Embryonic facial prominence (tissue), 1 donor: Measurements from ENCODE around the gene CHCHD4.
"Not testable (repeated sequence)": the region's sequence is repeated elsewhere in the genome, so short reads cannot be mapped to it uniquely, and the experiment has no call there.

Experiments used
- DNase-seq: peaks from one replicate; pipeline ENCODE4 v3.0.0-alpha.2; 2016; ENCODE audit errors: extremely low spot score

Gene CHCHD4

DNA sequence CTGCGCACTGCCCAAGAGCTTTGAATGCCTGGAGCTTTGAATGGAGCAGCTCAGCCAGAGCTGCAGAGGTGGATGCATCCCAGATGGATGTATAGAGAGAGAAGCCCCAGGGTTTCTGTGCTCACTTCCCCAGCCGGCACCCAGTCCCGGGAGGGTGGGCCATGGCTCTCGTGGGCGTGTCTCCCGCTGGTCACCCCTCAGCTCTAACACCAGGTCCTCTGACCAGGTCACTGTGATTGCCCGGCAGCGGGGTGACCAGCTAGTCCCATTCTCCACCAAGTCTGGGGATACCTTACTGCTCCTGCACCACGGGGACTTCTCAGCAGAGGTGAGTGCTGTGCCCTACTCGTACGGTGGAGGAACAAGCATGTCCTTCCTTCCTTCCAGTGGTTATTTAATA is 10.9 kb upstream of the CHCHD4 start:
- DNase-seq = no peak

DNA sequence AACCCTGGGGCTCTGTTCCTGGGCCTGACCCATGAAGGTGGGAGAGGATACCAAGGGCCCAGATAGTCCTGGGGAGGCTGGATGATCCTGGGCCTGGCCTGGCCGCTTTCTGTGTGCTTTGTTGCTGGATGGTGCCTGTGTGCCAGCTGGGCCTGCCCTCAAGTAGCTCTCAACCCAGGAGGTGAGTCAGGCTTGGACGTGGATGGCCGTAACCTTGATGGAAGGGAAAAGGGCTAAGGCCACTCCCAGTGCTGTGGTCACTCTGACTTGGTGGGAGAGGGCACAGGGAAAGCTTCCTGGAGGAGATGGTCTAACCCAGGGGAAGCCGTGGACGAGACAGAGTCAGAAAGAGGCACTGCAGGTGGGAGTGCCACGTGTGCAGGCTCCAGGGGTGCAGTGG is 9.6 kb upstream of the CHCHD4 start:
- no peak for DNase-seq

DNA sequence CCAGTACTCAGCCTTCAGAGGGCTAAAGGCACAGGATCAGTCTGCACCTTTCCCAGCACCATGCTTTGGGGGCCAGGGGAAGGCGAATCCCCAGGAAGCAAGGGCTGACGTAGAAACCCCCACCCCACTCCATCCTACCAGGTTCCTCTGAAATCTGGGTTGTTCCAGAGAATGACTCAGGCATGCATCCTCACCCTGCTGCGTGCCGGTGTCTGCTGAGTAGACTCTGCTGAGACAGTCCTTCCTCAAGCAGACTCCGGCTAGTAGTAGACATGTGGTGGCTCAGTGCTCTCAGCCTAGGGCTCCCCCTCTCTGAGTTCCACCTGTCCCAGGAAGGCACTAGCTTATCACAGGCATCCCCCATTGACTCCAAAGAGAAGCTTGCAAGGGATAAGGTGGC is 9.2 kb upstream of the CHCHD4 start:
- DNase-seq = no peak

DNA sequence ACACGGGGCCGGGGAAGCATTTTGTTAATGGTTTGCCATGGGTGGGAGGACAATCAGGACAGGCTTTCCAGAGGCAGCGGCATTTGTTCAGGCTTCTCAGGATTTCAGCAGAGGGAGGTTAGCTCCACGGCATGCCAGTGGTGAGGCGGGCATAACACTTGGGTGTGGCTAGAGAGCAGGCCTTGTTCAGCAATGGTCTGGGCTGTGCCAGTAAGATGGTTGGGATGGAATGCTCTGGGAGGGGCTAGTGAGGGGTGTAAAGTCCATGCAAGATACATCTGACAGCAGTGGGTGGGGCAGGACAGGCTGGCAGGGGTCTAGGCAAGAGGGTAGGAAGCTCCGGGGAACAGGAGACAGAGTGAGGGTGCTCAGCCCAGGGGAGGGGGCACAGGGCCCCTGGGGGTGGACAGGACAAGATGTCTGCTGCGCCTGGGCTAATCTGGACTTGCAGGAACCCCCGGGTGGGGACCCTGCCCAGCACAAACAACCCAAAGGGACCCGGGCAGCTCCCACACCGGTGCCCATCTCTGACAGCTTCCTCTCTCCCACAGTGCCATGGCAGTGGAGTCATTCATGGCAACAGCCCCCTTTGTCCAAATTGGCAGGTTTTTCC is 8.6 kb upstream of the CHCHD4 start:
- no peak for DNase-seq

DNA sequence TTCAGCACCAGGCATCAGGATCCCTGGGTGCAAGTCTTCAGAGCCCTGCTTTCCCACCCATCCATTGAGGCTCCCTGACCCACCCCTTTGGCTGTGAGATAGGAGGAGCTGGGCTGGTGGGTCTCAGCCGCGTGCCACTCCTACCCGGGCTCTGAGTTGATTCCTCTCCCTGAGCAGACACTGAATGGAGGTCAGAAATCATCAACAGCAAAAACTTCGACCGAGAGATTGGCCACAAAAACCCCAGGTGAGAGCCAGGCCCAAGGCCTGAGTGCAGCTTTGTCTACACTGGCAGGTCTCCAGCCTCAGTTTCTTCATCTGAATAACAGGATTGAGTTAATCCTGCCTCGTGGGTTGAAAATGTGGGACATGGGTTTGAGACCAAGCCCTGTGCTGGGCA is 8.0 kb upstream of the CHCHD4 start:
- DNase-seq = no peak

DNA sequence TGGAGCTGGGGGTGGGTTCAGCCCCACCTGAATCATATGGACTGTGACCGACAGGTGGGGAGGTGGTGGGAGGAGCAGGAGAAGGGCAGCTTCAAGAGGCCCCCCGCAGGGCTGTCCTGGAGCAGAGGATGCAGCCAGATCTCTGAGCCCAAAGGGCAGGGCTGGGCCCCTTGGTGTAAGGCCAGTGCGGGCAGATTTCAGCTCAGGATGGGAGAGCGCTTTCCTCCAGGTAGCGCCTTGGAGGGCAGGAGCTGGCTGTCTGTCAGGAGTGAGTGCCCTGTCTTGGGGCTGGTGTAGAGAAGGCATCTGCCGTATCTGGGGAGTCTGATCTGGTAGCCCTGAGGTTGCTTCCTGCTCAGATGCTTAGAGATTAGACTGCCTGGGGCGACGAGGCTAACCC is 7.5 kb upstream of the CHCHD4 start:
- DNase-seq = no peak

DNA sequence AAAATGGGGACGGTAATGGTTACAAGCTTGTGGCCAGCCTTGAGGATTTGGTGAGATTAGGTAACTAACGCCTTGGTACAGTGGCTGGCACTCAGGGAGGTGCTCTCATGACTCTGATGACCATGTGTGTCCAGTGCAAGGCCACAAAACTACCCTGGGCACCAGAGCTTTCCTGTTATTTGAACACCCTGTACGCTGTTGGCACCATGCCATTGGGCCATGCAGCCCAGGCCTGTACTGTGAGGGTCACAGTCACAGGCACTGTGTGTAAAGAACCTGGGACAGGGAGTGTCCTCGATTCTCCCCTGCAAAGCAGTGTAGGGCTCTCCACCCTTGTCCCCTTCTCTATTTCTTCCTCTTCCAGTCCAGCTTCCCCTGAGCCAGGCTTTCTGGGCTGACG is 6.5 kb upstream of the CHCHD4 start:
- no peak for DNase-seq

DNA sequence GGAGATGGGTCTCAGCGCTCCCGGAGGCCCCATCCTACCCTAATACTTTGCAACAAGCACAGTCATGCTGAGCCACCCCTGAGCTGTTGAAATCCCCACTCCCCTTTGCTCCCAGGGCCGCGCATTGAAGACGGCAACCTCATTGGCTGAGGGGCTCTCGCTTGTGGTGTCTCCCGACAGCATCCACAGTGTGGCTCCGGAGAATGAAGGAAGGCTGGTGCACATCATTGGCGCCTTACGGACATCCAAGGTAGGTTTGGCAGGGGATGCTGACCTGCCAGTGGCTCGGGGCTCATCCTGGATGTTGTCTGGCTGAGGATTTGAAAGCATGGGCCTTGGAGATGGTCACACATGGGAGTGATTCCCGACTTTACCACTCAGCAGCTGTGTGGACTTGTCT is 6.0 kb upstream of the CHCHD4 start:
- DNase-seq = no peak

DNA sequence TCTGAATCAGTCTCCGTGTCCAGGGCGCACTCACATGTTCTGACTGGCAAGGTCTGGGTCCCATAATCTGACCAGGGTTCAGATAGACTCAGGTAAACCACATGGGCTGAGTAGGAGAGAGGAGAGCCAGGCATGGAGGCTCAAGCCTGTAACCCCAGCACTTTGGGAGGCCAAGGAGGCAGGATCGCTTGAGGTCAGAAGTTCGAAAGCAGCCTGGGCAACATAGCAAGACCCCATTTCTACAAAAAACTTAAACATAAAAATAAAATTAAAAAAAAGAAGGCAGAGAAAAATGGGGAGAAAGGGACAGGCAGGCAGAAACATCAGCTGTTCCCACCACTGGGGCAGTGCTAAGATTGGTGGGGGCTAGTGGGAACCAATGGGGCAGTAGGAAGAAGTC is 5.6 kb upstream of the CHCHD4 start:
- DNase-seq = no peak

DNA sequence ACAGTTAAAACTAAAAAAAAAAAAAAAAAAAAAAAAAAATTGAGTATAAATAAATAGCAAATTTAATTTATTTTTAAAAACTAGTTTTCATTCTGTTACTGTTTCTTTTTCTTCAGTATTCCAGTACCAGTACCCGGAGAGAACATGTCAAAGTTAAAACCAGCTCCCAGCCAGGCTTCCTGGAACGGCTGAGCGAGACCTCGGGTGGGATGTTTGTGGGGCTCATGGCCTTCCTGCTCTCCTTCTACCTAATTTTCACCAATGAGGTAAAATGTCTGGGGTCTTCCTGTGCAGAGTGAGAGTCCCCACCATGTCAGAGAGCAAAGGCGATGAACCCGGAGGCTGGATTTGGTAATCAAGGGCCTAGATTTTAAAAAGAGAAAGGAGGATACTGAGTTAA is 4.6 kb upstream of the CHCHD4 start:
- no peak for DNase-seq

DNA sequence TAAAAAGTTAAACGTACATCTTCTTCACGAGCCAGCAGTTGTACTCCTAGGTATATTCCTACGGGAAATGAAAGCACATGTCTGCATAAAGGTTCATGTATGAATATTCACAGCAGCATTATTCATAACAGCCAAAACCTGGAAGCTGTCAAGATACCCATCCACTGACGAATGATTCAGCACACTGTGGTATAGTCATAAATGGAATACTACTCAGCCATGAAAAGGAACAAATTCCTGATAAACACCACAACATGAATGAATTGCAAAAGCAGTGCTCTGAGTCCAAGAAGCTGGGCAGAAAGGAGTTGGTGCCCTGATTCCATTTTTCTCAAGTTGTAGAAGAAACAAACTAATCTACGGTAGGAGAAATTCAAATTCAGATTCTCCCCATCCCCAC is 4.1 kb upstream of the CHCHD4 start:
- no peak for DNase-seq

DNA sequence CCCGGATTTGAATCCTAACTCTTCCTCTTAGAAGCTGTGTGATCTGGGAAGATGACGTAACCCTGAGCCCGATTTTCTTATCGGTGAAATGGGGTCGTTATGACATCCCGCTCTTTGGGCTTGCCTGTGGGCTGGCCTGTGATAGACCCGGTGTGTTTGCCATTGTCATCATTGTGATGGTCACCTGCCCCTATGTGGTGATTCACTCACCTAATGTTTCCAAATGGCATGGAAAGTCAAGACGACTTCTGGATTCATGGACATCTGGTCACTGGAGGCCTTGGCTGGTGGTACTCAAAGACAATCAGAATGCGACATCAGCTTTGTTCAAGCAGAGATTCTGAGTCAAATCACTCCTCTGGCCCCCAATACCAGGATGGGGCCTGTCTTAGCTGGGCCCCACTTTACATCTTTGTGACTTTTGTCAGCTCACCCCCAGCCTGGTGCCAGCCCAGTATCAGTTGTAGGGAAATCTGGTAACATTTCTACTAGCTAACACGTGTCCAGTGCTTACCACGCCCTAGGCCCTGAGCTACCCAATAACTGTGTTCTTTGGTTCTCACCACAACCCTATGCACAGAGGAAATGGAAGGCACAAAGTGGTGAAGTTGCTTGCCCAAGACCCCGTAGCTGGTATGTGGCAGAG is 3.0 kb upstream of the CHCHD4 start:
- no peak for DNase-seq

DNA sequence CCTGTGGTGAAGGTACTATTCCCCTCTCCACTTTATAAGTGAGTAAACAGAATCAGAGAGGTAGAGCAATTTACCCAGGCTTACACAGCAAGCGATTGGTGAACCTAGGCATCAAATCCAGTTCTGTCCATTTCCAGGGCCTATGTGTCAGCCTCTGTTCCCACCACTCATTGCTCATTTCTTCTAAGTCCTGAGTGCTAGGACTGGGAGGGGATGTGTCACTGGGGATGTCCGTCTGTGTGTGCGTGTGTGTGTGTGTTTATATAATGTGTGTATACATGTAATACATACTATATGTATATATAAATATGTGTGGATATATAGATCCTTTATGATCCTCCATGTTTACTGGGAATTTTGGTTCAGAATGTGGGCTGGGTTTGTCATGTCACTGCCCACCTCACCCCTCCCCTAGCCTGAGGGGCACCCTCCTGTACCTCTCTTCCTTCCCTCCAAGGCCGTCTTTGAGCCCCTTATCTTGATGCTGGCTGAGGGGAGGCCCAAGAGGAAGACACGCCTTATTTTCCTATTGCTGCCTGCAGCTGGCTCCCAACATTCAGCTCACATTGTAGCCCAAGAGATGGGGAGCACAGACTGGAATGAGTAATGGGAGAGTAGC is 2.3 kb upstream of the CHCHD4 start:
- no peak for DNase-seq

DNA sequence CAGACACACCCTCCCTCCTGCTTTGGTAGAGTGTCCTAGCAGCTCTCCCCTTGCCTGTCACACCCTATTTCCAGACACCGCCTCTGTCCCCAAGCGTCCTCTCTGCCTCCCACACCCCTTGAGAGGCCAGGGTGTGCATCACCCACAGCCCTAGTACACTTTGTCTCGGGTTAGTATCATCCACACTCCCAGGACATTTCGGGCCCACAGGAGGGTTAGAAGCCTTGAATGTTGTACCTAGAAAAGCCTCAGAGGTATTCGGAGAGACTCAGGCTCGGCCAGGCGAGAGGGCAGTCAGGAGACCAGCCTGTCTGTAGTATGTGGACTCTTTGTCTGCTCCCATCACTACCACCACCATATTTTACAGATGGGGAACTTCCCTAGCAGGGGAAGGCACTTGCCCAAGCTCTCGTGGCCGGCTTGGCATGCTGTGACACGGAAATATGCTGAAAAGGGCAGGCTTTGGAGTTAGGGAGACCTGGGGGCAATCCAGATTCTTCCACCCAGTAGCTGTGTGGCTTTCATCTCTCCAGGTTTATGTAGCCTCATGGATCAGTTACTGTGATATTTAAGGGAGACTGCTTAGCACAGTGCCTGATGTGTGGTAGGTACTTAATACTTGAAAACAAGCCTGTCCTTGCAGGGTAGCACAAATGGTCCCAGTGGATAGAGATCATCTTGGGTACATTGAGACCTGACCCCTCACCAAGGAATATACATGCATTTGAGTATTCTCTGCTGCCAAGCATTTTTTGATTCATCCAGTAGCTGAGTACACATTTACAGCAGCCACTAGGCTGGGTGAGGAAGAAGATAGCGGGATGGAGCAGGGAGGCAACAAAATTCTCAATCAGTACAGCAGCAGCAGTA is 1.6 kb upstream of the CHCHD4 start:
- no peak for DNase-seq

DNA sequence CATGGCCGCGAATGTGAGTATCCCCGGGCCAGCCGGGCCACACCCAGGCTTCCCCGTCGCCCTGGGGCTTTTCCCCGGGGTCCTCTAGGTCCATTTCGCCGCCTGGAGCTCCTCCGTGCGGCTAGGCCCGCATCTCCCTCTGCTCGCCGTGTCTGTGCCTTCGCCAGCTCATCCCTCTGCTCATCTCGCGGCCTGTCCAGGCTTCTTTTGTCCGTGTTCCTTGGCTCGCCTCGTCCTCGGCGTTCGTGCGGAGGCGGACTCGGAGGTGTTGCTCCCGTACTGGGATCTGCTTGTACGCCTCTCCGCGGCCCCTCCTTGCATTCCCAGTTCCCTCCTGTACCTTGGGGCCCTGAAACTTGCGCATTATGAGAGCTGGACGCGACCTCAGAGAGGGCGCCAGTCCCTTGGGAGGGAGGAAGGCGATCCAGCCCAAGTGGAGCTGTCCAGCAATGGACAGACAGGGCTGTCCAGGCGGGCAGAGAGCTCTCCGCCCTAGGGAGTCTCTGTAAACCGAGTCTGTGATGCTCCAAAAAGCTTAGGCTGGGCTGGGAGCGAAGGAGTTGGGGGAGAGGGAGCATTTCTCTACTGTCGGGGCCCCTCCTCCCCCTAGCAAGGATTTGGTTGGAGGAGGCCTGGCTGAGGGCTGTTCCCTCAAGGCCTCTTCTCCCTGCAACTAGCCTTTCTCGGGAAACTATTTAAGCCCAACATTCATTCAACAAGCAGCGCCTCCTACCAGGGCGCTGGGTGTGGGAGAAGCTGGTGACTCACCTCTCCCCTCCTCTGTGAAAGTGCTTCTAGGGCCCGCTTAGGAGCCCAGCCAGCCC is 735 bp upstream of the CHCHD4 start:
- DNase-seq = no peak

DNA sequence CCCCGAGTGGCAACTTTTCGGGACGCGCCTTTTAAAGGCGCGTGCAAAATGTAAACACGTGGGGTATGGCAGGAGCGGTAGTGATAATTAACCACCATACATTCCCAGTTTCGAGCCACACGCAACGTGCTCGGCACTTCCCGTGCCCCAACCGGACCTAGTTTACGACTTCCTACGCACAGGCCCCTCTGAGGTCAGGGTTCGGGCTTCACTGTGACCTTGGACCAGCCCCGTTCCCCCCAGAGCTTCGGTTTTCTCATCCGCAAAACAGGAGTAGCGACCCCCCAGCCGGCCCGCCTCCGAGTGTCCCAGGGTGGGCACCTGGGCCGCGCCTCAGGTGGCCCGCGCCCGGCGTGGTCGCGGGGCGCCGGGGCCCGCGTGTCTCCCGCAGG is 451 bp downstream of the CHCHD4 start:
- no peak for DNase-seq

DNA sequence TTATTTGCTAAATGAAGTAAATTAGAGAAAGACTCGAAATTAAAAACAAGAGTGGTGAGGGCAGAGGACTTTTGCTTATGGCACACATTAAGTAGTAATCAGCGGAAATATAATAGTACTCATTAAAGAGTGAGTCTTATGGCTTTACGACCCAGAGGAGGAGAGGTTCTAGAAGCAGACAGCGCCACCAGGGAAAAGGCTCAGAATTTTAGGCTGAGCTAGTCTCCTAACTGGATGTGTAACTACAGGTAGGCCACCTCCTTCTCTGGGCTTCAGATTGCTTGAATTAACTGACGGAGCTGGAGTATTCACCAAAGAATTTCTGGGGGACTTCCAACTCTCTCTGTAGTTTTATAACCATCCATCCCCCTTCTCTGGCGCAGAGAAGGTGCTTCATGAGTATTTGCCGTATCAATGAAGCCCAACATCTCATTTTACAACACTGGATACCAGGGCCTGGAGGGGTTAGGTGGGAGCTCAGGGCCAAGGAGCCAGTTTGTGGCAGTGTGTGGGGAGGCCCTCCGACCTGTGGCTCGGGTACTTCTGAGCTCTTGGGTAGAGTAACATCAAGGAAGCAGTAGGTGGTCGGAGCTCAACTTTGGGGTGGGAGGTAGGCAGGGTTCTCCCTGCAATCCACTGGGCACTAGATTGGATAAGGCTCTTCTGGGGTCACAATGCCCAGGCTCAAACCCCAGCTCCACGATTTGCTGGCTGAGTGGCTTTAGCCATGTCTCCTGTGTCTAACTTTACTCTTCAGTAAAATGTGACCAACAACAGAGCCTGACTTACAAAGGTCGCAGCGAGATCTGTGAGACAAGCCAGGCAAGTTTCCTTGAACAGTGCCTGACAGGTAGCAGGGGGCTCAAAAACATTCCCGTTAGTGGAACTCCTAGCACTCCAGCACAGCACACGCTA is 1.1 kb downstream of the CHCHD4 start:
- no peak for DNase-seq

DNA sequence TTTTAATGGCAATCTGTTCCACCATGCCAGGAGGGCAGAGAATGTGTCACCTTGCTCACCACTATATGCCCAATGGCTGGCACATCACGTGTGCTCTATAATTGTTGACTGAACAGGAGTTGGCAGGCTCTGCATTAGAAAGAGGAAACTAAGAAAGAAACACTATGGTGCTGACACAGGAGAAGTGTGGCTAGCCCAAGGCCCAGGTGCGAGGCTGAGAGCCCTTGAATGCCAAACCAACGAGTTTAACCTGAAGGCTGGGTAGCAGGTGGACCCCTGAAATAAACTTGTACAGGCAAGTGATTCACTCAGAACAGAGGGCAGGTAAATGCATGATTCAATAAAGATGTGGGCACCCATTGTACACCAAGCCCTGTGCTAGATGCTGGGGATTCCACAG is 2.4 kb downstream of the CHCHD4 start:
- DNase-seq = no peak

DNA sequence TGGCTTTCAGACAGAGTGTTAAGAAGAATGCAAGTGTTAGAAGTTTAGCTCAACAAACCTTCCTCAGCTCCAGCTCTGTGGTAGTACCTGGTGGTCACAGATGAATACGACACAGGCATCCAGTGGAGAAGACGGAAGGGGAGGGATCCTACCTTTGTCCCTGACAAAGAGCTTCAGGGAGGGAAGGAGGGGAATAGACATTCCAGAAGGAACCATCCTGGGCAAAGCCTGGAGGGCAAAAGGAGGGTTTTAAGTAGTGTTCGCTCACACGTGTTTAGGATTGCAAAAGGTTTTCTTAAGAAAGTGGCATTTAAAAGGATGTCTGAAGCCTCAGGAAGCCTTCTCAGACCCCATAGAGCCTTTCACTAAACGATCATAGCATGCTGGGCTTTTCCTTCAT is 2.8 kb downstream of the CHCHD4 start:
- no peak for DNase-seq

DNA sequence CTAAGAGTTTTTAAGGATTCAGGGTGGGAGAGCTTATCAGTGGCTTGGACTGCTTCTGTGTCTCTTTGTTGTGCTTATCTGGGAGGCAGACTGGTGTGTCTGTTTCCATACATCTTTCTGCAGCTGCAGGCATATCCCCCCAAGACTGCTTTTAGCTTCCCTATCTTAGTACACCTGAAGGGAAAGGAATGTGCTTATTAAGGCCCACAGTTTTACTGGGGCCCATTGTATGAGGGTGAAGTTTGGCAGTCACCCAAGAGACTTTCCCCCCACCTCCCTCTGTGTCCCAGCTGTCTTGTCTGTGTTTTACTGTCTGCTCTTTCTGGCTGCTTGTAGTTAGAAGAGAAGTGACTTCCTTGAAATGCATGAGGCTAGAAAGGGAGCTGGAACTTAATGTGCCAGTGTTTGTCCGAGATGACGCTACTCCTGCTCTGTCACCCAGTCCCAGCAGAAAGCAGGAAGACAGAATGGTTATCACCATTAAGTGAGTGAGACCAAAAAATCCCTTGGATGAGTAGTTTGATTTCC is 3.7 kb downstream of the CHCHD4 start:
- not testable (repeated sequence) for DNase-seq
